ENCODE data around the gene ORC2. TPM values are rescaled to one million over a fixed set of nuclear protein-coding genes. Genes with fewer than 3 reads are reported as not detected.

ORC2 gene
- total RNA-seq, 1 donor from 2014 or later: 33.7 TPM

DNA sequence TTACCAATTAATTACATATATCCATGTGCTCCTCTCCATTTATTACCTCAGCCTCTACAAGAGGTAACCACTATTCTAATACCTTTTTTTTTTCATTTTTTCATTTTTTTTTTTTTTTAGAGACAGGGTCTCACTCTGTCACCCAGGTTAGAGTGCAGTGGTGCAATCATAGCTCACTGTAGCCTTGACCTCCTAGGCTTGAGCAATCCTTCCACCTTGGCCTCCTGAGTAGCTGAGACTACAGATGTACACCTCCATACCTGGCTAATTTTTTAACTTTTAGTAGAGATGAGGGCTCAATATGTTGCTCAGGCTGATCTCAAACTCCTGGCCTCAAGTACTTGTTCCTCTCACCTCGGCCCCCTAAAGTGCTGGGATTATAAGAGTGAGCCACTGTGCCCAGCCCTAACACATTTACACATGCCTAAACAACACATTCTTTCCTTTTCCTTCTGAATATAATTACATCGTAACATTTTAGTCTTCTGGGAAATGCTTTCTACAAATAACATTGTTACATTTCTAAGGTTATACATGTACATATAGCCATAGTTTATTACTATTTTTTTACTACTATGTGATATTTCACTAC lies 85.1 kb downstream of the ORC2 start:
- Mint-ChIP-seq H3K36me3 (peaks cover 34% of the 10 kb centered on the region), H3K9me3 (no peaks in the 10 kb centered on the region), H3K27me3 (ENCODE audit: low read depth) (no peaks in the 10 kb centered on the region)

GRCh38 chr2:200877443-200877842 lies 86.0 kb downstream of the ORC2 start:
- no peak for DNase-seq (ENCODE audit: low spot score in 2 of 2, unreplicated experiment in 2 of 2)
- TF ChIP-seq, protein P1, sequence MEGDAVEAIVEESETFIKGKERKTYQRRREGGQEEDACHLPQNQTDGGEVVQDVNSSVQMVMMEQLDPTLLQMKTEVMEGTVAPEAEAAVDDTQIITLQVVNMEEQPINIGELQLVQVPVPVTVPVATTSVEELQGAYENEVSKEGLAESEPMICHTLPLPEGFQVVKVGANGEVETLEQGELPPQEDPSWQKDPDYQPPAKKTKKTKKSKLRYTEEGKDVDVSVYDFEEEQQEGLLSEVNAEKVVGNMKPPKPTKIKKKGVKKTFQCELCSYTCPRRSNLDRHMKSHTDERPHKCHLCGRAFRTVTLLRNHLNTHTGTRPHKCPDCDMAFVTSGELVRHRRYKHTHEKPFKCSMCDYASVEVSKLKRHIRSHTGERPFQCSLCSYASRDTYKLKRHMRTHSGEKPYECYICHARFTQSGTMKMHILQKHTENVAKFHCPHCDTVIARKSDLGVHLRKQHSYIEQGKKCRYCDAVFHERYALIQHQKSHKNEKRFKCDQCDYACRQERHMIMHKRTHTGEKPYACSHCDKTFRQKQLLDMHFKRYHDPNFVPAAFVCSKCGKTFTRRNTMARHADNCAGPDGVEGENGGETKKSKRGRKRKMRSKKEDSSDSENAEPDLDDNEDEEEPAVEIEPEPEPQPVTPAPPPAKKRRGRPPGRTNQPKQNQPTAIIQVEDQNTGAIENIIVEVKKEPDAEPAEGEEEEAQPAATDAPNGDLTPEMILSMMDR (IDR thresholded peaks at IDR 0.05; ENCODE audit: unreplicated experiment): no peak
- Mint-ChIP-seq H3K4me1 (no peaks in the 10 kb centered on the region), H3K27me3 (ENCODE audit: low read depth) (no peaks in the 10 kb centered on the region), H3K4me3 (no peak overlapping the region), H3K27ac (no peak overlapping the region), H3K9me3 (no peaks in the 10 kb centered on the region), H3K36me3 (peaks cover 31% of the 10 kb centered on the region)

More for the DNA sequence above, 85.1 kb downstream of the ORC2 start:
- TF ChIP-seq, protein P1 (IDR thresholded peaks at IDR 0.05; ENCODE audit: unreplicated experiment): no peak
- Mint-ChIP-seq H3K4me1 (no peaks in the 10 kb centered on the region), H3K27ac (no peak overlapping the region), H3K4me3 (no peak overlapping the region)
- DNase-seq (ENCODE audit: low spot score in 2 of 2, unreplicated experiment in 2 of 2): no peak

DNA sequence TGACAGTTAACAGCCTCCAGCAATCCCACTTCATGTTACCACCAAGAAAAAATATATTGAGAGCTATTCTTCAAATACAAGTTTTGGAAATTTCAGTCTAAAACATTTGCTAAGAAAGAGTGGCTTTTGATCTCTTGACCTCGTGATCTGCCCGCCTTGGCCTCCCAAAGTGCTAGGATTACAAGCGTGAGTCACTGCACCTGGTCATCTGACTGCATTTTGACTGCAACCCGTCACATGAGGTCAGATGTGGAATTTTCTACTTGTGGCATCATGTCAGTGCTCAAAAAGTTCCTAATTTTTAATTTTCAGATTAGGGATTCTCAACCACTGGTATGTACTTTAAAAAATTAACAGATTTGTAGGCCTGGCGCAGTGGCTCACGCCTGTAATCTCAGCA lies 89.9 kb downstream of the ORC2 start:
- H3K4me3 Mint-ChIP-seq: no peak overlapping the region
- peaks cover 20% of the 10 kb centered on the region for H3K36me3 Mint-ChIP-seq
- no peak overlapping the region for H3K27ac Mint-ChIP-seq
- TF ChIP-seq, protein P1 (IDR thresholded peaks at IDR 0.05; ENCODE audit: unreplicated experiment): no peak
- no peaks in the 10 kb centered on the region for H3K9me3 Mint-ChIP-seq
- no peaks in the 10 kb centered on the region for H3K27me3 Mint-ChIP-seq (ENCODE audit: low read depth)
- no peak for DNase-seq (ENCODE audit: low spot score in 2 of 2, unreplicated experiment in 2 of 2)
- H3K4me1 Mint-ChIP-seq: no peaks in the 10 kb centered on the region

- peaks cover 17% of the 10 kb centered on the region for H3K36me3 Mint-ChIP-seq
- TF ChIP-seq, protein P1 (IDR thresholded peaks at IDR 0.05; ENCODE audit: unreplicated experiment): no peak
- DNase-seq (ENCODE audit: low spot score in 2 of 2, unreplicated experiment in 2 of 2): no peak
Measured at GRCh38 chr2:200871151-200871550, 92.3 kb downstream of the ORC2 start.

GRCh38 chr2:200869014-200869413 lies 94.4 kb downstream of the ORC2 start:
- TF ChIP-seq, protein P1 (IDR thresholded peaks at IDR 0.05; ENCODE audit: unreplicated experiment): no peak
- H3K27me3 Mint-ChIP-seq (ENCODE audit: low read depth): no peaks in the 10 kb centered on the region

More at GRCh38 chr2:200871151-200871550, 92.3 kb downstream of the ORC2 start:
- peaks cover 7% of the 10 kb centered on the region for H3K4me1 Mint-ChIP-seq
- no peak overlapping the region for H3K27ac Mint-ChIP-seq
- H3K4me3 Mint-ChIP-seq: no peak overlapping the region
- no peaks in the 10 kb centered on the region for H3K27me3 Mint-ChIP-seq (ENCODE audit: low read depth)
- no peaks in the 10 kb centered on the region for H3K9me3 Mint-ChIP-seq

More at GRCh38 chr2:200869014-200869413, 94.4 kb downstream of the ORC2 start:
- peaks cover 4% of the 10 kb centered on the region for H3K36me3 Mint-ChIP-seq
- H3K27ac Mint-ChIP-seq: peak overlapping the region; percentile 32
- H3K4me3 Mint-ChIP-seq: no peak overlapping the region
- H3K9me3 Mint-ChIP-seq: no peaks in the 10 kb centered on the region
- H3K4me1 Mint-ChIP-seq: peaks cover 13% of the 10 kb centered on the region
- no peak for DNase-seq (ENCODE audit: low spot score in 2 of 2, unreplicated experiment in 2 of 2)
